GM12873 (cell line): Measurements from ENCODE around the gene LRRC27.

ENCODE experiments used
- CTCF ChIP-seq: IDR thresholded peaks from 2 replicates; pipeline ENCODE4 v1.5.1; 2012; ENCODE audit warnings: low read depth, mild to moderate bottlenecking, moderate library complexity, low read length, control low read depth; ENCODE audit not compliant: insufficient read depth; ENCODE audit errors: missing control alignments

The LRRC27 gene

GRCh38 chr10:132298038-132298881 is 33.7 kb upstream of the LRRC27 start:
- TF ChIP-seq CTCF: no peak

GRCh38 chr10:132299371-132300336 is 32.3 kb upstream of the LRRC27 start:
- no peak for TF ChIP-seq CTCF

GRCh38 chr10:132300582-132300981 is 31.4 kb upstream of the LRRC27 start:
- no peak for TF ChIP-seq CTCF

GRCh38 chr10:132301371-132302330 is 30.3 kb upstream of the LRRC27 start:
- no peak for TF ChIP-seq CTCF

DNA sequence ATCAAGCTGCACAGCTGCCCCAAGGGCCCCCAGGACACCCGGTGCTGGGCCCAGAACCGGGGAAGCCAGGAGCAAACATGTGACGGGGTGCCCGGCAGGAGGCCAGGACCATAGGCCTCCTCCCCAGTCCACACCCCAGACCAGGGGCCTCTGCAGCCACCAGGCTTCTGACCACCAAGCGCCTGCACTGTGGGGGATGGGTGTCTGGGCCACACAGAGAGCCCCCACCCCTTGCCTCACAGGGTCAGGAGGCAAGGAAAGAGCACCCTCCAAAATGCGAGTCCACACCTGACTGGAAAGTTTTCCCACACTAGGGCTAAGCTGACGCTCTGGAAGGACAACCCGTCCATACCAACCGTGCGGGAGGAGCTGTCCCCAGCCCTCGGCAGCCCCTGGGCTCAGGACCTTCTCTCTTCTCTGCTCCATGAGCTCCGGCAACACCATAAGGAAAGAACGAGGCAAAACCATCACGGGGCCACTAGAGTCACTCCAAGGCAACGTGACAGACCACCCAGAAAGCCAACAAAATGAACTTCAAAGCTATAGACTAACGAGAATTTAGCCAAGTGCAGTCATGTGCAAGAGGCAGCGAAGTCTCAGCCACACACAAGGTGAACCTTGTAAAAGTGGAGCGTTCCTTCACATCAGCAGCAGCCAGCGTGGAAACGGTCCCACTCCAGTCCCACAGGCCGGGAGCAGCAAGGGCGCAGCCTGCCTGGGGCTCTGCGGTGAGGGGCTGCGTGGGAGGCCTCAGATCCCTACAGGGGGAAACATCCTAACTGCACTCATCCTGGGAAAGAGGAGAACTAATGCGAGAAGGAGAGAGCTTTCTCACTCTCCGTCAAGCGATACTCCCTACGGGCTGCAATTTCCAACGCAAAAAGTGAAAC is 29.3 kb upstream of the LRRC27 start:
- no peak for TF ChIP-seq CTCF

DNA sequence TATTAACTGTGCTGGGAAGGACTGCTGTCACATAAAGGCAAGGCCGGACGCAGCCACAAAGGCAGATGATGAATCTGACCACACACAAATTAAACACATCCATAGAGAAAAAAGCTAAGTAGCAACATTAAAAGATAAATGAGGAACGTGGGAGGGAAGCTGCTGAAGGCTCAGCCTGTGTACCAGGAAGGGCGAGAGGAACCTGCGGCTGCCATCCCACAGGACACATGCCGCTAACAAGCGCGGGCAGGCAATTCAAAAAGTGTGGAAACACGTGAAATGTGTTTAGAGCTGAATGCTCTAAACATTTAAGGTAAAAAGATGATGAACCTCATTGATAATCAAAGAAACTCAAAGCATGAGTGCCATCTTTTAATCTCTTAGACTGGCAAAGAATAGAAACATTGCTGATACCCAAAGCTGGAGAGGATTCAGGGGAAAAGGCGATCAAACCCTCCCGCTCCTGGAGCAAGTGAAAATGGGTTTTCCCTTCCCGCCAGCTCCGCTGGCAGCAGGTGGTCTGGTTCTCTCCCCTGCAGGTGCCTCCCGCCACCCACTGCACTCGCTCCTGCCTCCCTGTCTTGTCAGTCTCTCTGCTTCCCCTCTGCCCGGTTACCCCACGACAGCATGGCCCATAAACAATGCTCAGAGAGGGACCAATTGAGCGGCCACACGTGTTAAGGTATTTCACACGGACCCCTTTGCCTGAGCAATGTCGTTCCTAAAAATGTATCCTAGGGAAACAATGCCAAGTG is 28.5 kb upstream of the LRRC27 start:
- TF ChIP-seq CTCF: no peak
